ENCODE results near the gene ANAPC1.
"Not testable (repeated sequence)": the region's sequence is repeated elsewhere in the genome, so short reads cannot be mapped to it uniquely, and the experiment has no call there.

The ANAPC1 gene

DNA sequence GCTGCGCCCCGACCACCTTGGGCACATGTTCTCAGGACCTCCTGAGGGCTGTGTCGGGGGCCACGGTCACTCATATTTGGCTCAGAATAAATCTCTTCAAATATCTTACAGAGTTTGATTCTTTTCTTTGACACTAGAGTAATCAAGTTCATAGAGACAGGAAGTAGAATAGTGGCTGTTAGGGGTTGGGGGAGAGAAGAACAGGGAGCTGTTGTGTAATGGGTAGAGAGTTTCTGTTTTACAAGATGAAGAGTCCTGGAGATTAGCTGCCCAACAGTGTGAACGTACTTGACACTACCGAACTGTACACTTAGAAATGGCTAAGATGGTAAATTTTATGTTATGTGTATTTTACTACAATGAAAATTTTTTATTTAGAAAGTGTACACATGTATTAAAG lies 148.6 kb downstream of the ANAPC1 start:
- H2BK5ac ChIP-seq (ENCODE audit: low read length); H3K18ac ChIP-seq (ENCODE audit: low read length); H3K4me1 ChIP-seq (ENCODE audit: control insufficient read depth in 2 of 2, insufficient read depth in 1 of 2, low read depth in 1 of 2, low read length in 2 of 2); H2AK5ac ChIP-seq (ENCODE audit: low read depth, low read length); H4K8ac ChIP-seq (ENCODE audit: low read depth, low read length); H3K27me3 ChIP-seq (ENCODE audit: control insufficient read depth in 3 of 3, insufficient read depth in 3 of 3, low read depth in 1 of 3, low read length in 3 of 3); DNase-seq (ENCODE audit: low spot score); H4K91ac ChIP-seq (ENCODE audit: low read depth, low read length, poor library complexity); H3K9ac ChIP-seq (ENCODE audit: low read depth, low read length, poor library complexity); H3K9me3 ChIP-seq (replicated peaks in 1 of 2; ENCODE audit: control insufficient read depth in 2 of 2, insufficient read depth in 1 of 2, low read depth in 1 of 2, low read length in 2 of 2); H3K4me3 ChIP-seq (ENCODE audit: low read length in 2 of 2); H2BK15ac ChIP-seq (ENCODE audit: low read length); H2AFZ ChIP-seq (ENCODE audit: low read length); H3K4ac ChIP-seq (ENCODE audit: low read length); H3K23ac ChIP-seq (ENCODE audit: low read depth, low read length, poor library complexity); H3K79me1 ChIP-seq (ENCODE audit: low read depth, low read length); H3K36me3 ChIP-seq (replicated peaks in 1 of 2; ENCODE audit: control insufficient read depth in 2 of 2, insufficient read depth in 2 of 2, low read length in 2 of 2); H3K4me2 ChIP-seq (ENCODE audit: insufficient read depth, low read length, poor library complexity, severe bottlenecking); H3K14ac ChIP-seq (ENCODE audit: low read length); H2BK120ac ChIP-seq (ENCODE audit: low read depth, low read length); H2BK12ac ChIP-seq (ENCODE audit: low read length); H3K27ac ChIP-seq (replicated peaks; ENCODE audit: low read length): not testable (repeated sequence)
- no CpG with 5 or more reads among the region's 6 CpGs for WGBS, 2 donors (ENCODE audit: extremely low coverage in 2 of 2, insufficient read length in 2 of 2, insufficient replicate concordance in 1 of 2)

DNA sequence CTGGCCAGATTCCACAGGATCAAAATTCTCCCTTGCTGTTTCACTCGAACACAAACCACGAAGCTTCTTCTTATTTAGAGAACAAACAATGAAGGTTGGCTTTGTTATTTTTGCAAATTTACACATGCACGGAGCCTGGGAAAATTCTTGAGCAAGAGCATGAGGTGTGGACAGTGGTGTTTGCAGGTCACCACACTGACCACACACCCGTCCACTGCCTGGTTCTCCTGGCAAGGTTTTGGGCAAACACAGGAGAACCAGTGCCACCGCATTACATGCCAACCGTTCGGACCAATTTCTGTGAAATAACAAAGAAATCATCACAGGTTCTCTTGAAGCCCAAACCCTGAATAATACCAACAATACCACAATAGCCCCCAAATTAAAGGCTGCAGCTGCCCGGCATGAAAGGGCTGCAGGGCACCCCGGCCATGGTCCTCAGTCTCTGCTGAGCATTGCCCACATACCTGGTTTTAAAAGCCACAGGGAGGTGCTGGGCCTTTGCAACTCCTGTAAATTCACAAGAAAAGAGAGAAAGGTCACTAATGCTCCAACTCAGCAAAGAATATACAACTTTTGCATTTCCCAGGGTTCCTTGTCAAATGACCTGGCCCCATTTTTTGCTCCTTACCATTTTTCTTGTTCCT lies 154.1 kb downstream of the ANAPC1 start:
- no CpG with 5 or more reads among the region's 9 CpGs for WGBS, 2 donors (ENCODE audit: extremely low coverage in 2 of 2, insufficient read length in 2 of 2, insufficient replicate concordance in 1 of 2)
- not testable (repeated sequence) for H3K27me3 ChIP-seq (ENCODE audit: control insufficient read depth in 3 of 3, insufficient read depth in 3 of 3, low read depth in 1 of 3, low read length in 3 of 3)

DNA sequence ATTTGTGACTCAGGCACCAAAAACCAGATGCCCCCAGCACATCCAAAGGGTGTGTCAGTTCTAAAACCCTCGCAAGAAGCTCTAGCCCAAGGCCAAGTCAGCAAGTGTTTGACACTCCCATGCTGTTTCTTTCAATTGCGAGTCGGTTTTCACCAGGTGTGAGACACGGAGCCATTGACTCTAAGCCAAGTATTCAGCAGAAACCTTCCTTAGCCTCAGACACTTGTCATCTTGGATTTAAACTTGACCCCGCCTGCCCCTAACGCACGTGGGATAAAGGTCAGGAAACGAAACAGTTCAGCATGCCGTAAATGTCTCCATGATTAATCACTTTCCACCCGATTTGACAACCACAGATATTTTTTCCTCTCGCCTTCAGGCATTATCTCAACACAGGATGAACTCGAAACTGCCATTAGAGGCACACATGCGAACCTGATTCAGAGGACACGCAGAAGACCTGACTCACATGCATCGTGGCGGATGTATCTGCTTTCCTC lies 156.3 kb downstream of the ANAPC1 start:
- H3K4me2 ChIP-seq (ENCODE audit: insufficient read depth, low read length, poor library complexity, severe bottlenecking); H4K91ac ChIP-seq (ENCODE audit: low read depth, low read length, poor library complexity); H3K4ac ChIP-seq (ENCODE audit: low read length); H4K8ac ChIP-seq (ENCODE audit: low read depth, low read length); H3K4me3 ChIP-seq (ENCODE audit: low read length in 2 of 2); H3K14ac ChIP-seq (ENCODE audit: low read length); H3K27ac ChIP-seq (replicated peaks; ENCODE audit: low read length); H2AK5ac ChIP-seq (ENCODE audit: low read depth, low read length); H3K18ac ChIP-seq (ENCODE audit: low read length); H3K9ac ChIP-seq (ENCODE audit: low read depth, low read length, poor library complexity); H3K36me3 ChIP-seq (replicated peaks in 1 of 2; ENCODE audit: control insufficient read depth in 2 of 2, insufficient read depth in 2 of 2, low read length in 2 of 2); H3K23ac ChIP-seq (ENCODE audit: low read depth, low read length, poor library complexity); H3K4me1 ChIP-seq (ENCODE audit: control insufficient read depth in 2 of 2, insufficient read depth in 1 of 2, low read depth in 1 of 2, low read length in 2 of 2); H3K27me3 ChIP-seq (ENCODE audit: control insufficient read depth in 3 of 3, insufficient read depth in 3 of 3, low read depth in 1 of 3, low read length in 3 of 3); H2BK5ac ChIP-seq (ENCODE audit: low read length); H2BK15ac ChIP-seq (ENCODE audit: low read length); H3K9me3 ChIP-seq (replicated peaks in 1 of 2; ENCODE audit: control insufficient read depth in 2 of 2, insufficient read depth in 1 of 2, low read depth in 1 of 2, low read length in 2 of 2); H3K79me1 ChIP-seq (ENCODE audit: low read depth, low read length); DNase-seq (ENCODE audit: low spot score); H2AFZ ChIP-seq (ENCODE audit: low read length); H2BK12ac ChIP-seq (ENCODE audit: low read length); H2BK120ac ChIP-seq (ENCODE audit: low read depth, low read length): not testable (repeated sequence)
- WGBS, 2 donors (ENCODE audit: extremely low coverage in 2 of 2, insufficient read length in 2 of 2, insufficient replicate concordance in 1 of 2) = no CpG with 5 or more reads among the region's 16 CpGs

More for the DNA sequence above, 154.1 kb downstream of the ANAPC1 start:
- H3K4me3 ChIP-seq (ENCODE audit: low read length in 2 of 2); H3K4me2 ChIP-seq (ENCODE audit: insufficient read depth, low read length, poor library complexity, severe bottlenecking); H3K23ac ChIP-seq (ENCODE audit: low read depth, low read length, poor library complexity); H4K91ac ChIP-seq (ENCODE audit: low read depth, low read length, poor library complexity); H3K4me1 ChIP-seq (ENCODE audit: control insufficient read depth in 2 of 2, insufficient read depth in 1 of 2, low read depth in 1 of 2, low read length in 2 of 2); H2BK5ac ChIP-seq (ENCODE audit: low read length); H3K27ac ChIP-seq (replicated peaks; ENCODE audit: low read length); H4K8ac ChIP-seq (ENCODE audit: low read depth, low read length); H2BK12ac ChIP-seq (ENCODE audit: low read length); H3K4ac ChIP-seq (ENCODE audit: low read length); DNase-seq (ENCODE audit: low spot score); H3K14ac ChIP-seq (ENCODE audit: low read length); H3K18ac ChIP-seq (ENCODE audit: low read length); H2BK120ac ChIP-seq (ENCODE audit: low read depth, low read length); H3K9ac ChIP-seq (ENCODE audit: low read depth, low read length, poor library complexity); H2BK15ac ChIP-seq (ENCODE audit: low read length); H2AFZ ChIP-seq (ENCODE audit: low read length); H3K9me3 ChIP-seq (replicated peaks in 1 of 2; ENCODE audit: control insufficient read depth in 2 of 2, insufficient read depth in 1 of 2, low read depth in 1 of 2, low read length in 2 of 2); H3K79me1 ChIP-seq (ENCODE audit: low read depth, low read length); H3K36me3 ChIP-seq (replicated peaks in 1 of 2; ENCODE audit: control insufficient read depth in 2 of 2, insufficient read depth in 2 of 2, low read length in 2 of 2); H2AK5ac ChIP-seq (ENCODE audit: low read depth, low read length): not testable (repeated sequence)

DNA sequence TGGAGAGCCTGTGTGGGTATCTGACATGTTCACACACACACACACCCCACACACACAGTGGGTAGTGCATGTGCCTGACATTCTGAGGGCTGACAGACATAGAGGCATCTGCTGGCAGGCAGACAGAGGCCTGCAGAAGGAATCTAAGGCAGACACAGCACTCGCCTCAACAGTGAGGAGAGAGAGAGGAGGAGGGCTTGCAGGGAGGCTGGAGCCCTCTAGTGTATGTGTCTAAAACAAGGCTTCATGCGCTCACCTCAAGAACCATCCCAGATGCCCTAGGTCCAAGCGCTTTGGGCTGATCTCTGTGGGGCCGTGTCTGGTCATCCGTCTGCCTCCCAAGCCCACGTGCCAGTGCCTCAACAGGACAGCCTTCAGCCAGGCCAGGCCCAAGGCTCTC lies 158.3 kb downstream of the ANAPC1 start:
- H3K9ac ChIP-seq (ENCODE audit: low read depth, low read length, poor library complexity); H3K23ac ChIP-seq (ENCODE audit: low read depth, low read length, poor library complexity); H3K79me1 ChIP-seq (ENCODE audit: low read depth, low read length); H3K18ac ChIP-seq (ENCODE audit: low read length); H3K36me3 ChIP-seq (replicated peaks in 1 of 2; ENCODE audit: control insufficient read depth in 2 of 2, insufficient read depth in 2 of 2, low read length in 2 of 2); H3K27ac ChIP-seq (replicated peaks; ENCODE audit: low read length); H3K4ac ChIP-seq (ENCODE audit: low read length); H4K91ac ChIP-seq (ENCODE audit: low read depth, low read length, poor library complexity); H3K4me2 ChIP-seq (ENCODE audit: insufficient read depth, low read length, poor library complexity, severe bottlenecking); H2AK5ac ChIP-seq (ENCODE audit: low read depth, low read length); H3K9me3 ChIP-seq (replicated peaks in 1 of 2; ENCODE audit: control insufficient read depth in 2 of 2, insufficient read depth in 1 of 2, low read depth in 1 of 2, low read length in 2 of 2); H2BK120ac ChIP-seq (ENCODE audit: low read depth, low read length); H3K27me3 ChIP-seq (ENCODE audit: control insufficient read depth in 3 of 3, insufficient read depth in 3 of 3, low read depth in 1 of 3, low read length in 3 of 3); H3K4me1 ChIP-seq (ENCODE audit: control insufficient read depth in 2 of 2, insufficient read depth in 1 of 2, low read depth in 1 of 2, low read length in 2 of 2); H4K8ac ChIP-seq (ENCODE audit: low read depth, low read length); DNase-seq (ENCODE audit: low spot score); H2BK15ac ChIP-seq (ENCODE audit: low read length); H2BK5ac ChIP-seq (ENCODE audit: low read length); H3K14ac ChIP-seq (ENCODE audit: low read length); H3K4me3 ChIP-seq (ENCODE audit: low read length in 2 of 2); H2AFZ ChIP-seq (ENCODE audit: low read length); H2BK12ac ChIP-seq (ENCODE audit: low read length): not testable (repeated sequence)
- no CpG with 5 or more reads among the region's 6 CpGs for WGBS, 2 donors (ENCODE audit: extremely low coverage in 2 of 2, insufficient read length in 2 of 2, insufficient replicate concordance in 1 of 2)

Measured in neuronal stem cell (in vitro differentiated cells).